ENCODE results near the gene CLEC18B. TPM values are rescaled to one million over a fixed set of nuclear protein-coding genes. Genes with fewer than 3 reads are reported as not detected.
A peak's percentile ranks its signal among the peaks of the same experiment; 100 is the strongest.
"Not testable (repeated sequence)": the region's sequence is repeated elsewhere in the genome, so short reads cannot be mapped to it uniquely, and the experiment has no call there.

The CLEC18B gene
- 0.26 and 0.50 TPM in 2 replicates for polyA plus RNA-seq (2011; rRNA removed)
- polyA plus RNA-seq (2012; cell fraction: cytosol; rRNA removed), result 0.29 and 0.36 TPM in 2 replicates
- 2.5 and 3.6 TPM in 2 replicates for polyA plus RNA-seq (2012; cell fraction: nucleus; rRNA removed)
- 0.31 to 0.69 TPM (median 0.51 TPM) in 3 replicates for polyA plus RNA-seq (2017; fragmentation: RNase III; extraction: RNeasy Plus Mini Kit Qiagen cat#74134 plus additional on column Dnase treatment)
- 0.63 and 0.70 TPM in 2 replicates for polyA minus RNA-seq (2011; rRNA and poly(A)+ RNA removed)

DNA sequence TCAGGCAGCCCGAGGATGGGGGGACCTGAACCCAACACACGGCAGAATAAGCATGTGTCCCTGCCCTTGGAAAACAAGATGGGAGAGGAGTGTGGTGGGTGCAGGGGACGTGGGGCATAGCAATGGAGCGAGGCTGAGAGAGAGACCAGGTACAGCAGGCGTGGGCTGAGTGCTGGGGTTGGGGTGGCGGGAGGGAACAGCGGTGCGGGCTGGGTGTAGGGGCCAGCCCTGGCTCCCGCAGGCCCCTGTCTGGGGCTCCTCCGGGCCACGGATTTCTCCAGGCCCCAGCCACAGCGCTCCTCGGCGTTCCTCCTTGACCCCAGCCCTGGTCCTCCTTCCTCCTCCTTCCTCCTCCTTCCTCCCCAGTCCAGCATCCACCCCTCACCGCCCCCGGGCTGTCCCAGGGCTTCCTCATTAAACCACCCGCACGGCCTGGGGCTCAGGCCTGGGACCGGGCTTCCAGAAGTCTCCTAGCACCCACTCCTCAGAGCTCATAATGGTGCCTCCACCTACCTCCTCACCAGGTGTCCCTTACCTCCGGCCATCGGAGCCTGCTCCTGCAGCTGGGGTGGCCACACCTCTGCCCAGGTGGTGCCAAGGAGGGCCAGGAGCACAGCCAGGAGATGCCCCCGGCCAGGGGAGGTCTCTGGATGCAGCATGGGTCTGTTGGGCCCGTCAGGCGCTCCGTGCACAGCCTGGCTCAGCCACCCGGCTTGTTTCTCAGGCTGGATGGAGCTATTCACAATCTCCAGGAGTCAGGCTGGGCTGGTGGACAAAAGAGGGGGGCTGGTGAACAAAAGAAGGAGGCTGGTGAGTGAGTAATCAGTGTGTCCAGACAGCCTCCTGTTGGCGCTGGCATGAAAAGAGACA is at the start of gene CLEC18B:
Gene CLEC18B (minus strand): TSS at position 867 of the 870 bp plus-strand sequence. CDS start 208 bp downstream, at position 659.
- WGBS (ENCODE audit: missing lambda C conversion rate), result 57% methylated on average over 6 of the region's 27 CpGs
- H3K27ac ChIP-seq; H3K9me3 ChIP-seq; H3K4me2 ChIP-seq; H3K4me1 ChIP-seq; H3K4me3 ChIP-seq; DNase-seq (ENCODE audit: low read depth in 1 of 2, low spot score in 1 of 2); CTCF ChIA-PET; FAIRE-seq; POLR2A ChIA-PET: not testable (repeated sequence)
- ATAC-seq, result peak; percentile 68 to 77; a peak in 5 of 6 replicates

DNA sequence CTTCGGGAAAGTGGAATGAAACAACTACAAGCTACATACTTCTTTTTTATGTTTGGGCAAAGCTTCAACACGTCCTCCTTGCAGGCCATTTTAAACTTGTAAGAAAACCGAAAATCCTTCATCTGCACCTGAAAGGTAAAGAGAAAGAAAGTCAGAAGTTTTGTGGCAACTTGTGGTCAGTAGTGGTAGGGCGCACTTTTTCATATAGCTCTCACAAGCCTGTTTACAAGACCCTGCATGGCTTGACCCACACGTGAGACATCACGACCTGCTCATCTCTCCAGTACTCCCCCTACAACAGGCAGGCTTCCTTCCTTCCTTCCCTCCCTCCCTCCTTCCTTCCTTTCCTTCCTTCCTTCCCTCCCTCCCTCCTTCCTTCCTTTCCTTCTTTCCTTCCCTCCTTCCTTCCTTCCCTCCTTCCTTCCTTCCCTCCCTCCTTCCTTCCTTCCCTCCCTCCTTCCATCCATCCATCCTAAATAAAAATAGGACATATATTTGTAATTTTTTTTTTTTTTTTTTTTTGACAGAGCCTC is 48.7 kb upstream of the CLEC18B start:
- Histone ChIP-seq H3K4me1 (no peaks in the 10 kb centered on the region), H3K27ac (no peak overlapping the region), H3K9me3 (no peaks in the 10 kb centered on the region), H3K4me3 (no peak overlapping the region), H3K4me2 (no peak overlapping the region)
- FAIRE-seq, result no peak
- POLR2A ChIA-PET, result no interaction called here
- TF ChIP-seq RARB (CRISPR knock-in tag; IDR thresholded peaks at IDR 0.05), result no peak
- no peak for TF ChIP-seq PBX3 (IDR thresholded peaks at IDR 0.05)
- no peak for TF ChIP-seq HOXB5 (CRISPR knock-in tag; IDR thresholded peaks at IDR 0.05)
- no peak for TF ChIP-seq SMC3 (IDR thresholded peaks at IDR 0.05)
- TF ChIP-seq, protein P1, sequence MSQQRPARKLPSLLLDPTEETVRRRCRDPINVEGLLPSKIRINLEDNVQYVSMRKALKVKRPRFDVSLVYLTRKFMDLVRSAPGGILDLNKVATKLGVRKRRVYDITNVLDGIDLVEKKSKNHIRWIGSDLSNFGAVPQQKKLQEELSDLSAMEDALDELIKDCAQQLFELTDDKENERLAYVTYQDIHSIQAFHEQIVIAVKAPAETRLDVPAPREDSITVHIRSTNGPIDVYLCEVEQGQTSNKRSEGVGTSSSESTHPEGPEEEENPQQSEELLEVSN (IDR thresholded peaks at IDR 0.05; ENCODE audit: borderline replicate concordance, low read depth), result no peak
- no peak for TF ChIP-seq POLR2A (IDR thresholded peaks at IDR 0.05; ENCODE audit: low read length)
- TF ChIP-seq TFCP2L1 (CRISPR knock-in tag; IDR thresholded peaks at IDR 0.05), result no peak
- TF ChIP-seq FOSL2 (IDR thresholded peaks at IDR 0.05), result no peak
- no peak for TF ChIP-seq FOSL2 (CRISPR knock-in tag; IDR thresholded peaks at IDR 0.05)
- TF ChIP-seq TP53 (CRISPR knock-in tag; IDR thresholded peaks at IDR 0.05), result no peak
- no peak for TF ChIP-seq BHLHE40 (IDR thresholded peaks at IDR 0.05; ENCODE audit: low read depth, low read length)
- no peak for TF ChIP-seq FOXS1 (CRISPR knock-in tag; IDR thresholded peaks at IDR 0.05)
- no peak for TF ChIP-seq EHMT2 (IDR thresholded peaks at IDR 0.05; ENCODE audit: low read depth)
- no peak for TF ChIP-seq CHD2 (IDR thresholded peaks at IDR 0.05; ENCODE audit: low read length, partially characterized antibody)
- no peak for TF ChIP-seq JUNB (IDR thresholded peaks at IDR 0.05)
- no peak for TF ChIP-seq EP300 (IDR thresholded peaks at IDR 0.05)
- CTCF ChIA-PET, result interaction anchor here (0.6 to 1.6 kb wide), 2 partner anchors 14 to 15 kb away, joined by 3 to 5 read pairs; no protein-coding TSS in a partner anchor
- peak in 1 of 2 experiments; percentile 44; a peak in 2 of 6 replicates for ATAC-seq
- DNase-seq (ENCODE audit: low read depth in 1 of 2, low spot score in 1 of 2), result no peak
- WGBS (ENCODE audit: missing lambda C conversion rate), result 78% methylated on average over 6 of the region's 6 CpGs

DNA sequence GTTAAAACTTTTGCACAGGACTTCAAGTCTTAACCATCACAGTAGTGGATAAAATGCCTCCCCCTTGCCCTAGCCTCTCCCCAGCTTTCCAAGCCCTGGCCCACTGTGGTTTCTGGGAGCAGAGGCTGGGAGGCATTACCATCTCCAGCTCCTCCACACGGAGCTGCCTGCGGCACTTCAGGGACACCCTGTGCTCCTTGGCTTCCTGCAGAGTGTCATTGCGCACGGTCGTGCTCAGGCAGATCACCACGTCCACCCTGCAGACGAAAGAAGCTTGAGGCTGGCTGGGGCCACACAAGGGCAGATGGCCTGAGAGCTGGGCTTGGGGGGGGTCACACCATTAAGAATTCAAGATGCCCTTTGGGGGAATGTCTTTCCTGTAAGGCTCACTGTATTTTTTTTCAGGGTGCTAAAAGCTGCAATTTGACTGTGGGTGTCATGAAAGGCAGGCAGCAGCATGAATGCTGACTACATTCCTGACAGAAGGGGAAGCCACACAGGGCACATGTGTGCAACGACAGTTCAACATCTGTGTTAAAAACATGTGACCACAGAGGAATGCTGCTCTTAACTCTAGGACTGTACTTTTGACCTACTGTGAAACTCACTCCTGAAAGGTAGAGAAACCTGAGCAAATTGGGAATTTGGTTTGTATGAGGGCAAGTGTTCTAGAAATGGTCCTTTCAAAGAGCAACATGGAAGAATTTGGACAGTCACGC is 47.7 kb upstream of the CLEC18B start:
- Histone ChIP-seq H3K9me3 (no peaks in the 10 kb centered on the region), H3K4me2 (no peak overlapping the region), H3K27ac (no peak overlapping the region), H3K4me3 (no peak overlapping the region), H3K4me1 (no peaks in the 10 kb centered on the region)
- DNase-seq (ENCODE audit: low read depth in 1 of 2, low spot score in 1 of 2) (no peak), FAIRE-seq (no peak), ATAC-seq (0 out of 6 replicates have a peak, but pooled peaks of 1 of the 2 experiments have one; percentile 13)
- ChIA-PET POLR2A (no interaction called here), CTCF (interaction anchor here (1.5 to 1.6 kb wide), 2 partner anchors 14 to 26 kb away, joined by 3 to 5 read pairs; no protein-coding TSS in a partner anchor)
- 93% methylated on average over 9 of the region's 9 CpGs for whole genome bisulfite sequencing (ENCODE audit: missing lambda C conversion rate)
- TF ChIP-seq JUN (IDR thresholded peaks at IDR 0.05) (no peak), RNF2 (IDR thresholded peaks at IDR 0.05; ENCODE audit: borderline replicate concordance, low read depth) (no peak)
- TF ChIP-seq, protein P1 (IDR thresholded peaks at IDR 0.05; ENCODE audit: borderline replicate concordance, low read depth), result no peak

All from A549 (cell line).